ENCODE measurements around the gene VGLL3.

The VGLL3 gene

DNA sequence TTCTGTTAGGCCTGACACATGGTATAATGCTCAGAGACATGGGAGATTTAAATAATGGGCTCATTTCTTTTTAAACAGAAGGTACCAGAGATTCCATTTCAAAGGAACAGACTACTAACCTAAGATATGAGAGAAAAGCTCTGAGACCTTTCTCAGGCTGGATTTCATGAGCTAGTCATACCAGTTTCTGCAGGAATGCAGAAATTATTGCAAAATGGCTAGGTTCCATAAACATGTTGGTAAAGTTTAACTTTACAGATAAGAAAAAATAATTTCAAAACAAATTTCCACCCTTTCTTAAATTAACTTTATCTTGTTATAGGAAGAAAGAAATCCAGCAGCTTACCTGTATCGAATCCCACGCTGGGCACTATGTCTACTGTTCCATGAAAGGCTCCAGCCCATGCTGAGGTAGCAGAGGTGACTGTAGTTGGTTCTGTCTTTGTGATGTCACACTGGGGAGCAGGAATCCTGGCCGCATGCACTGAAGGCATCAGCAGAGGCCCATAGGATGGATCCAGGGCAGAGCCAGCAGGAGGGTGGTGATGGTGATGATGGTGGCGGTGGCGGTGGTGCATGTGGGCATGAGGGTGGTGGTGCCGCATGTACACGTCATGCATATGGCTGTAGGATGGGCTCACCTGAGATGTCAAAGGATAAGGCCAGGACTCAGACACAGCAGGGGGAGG lies 22.6 kb downstream of the VGLL3 start:
- H3K4me1 ChIP-seq (ENCODE audit: control insufficient read depth, insufficient read depth, low read length), result peaks cover 17% of the 10 kb centered on the region
- no peaks in the 10 kb centered on the region for H3K27me3 ChIP-seq (ENCODE audit: control insufficient read depth, insufficient read depth, low read length)

DNA sequence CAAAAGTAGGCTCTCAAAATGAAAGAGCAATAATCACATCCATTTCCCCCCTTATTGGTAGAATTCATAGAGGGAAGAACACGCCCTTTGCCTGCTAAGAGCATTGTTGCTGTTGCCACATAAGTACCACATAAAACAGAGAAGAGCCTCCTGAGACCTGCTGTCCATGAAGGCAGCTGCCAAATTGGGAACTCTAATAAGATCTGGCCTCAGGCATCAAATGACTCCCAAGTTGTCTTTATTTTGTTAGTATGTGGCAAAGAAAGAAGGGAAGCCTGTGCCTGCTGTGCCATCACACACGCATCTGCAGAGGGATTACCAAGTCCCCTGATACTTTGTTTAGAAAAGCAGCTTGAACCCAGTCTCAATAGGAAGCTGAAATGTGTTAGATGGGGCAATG lies 23.9 kb downstream of the VGLL3 start:
- Histone ChIP-seq H3K4me1 (ENCODE audit: control insufficient read depth, insufficient read depth, low read length) (peaks cover 8% of the 10 kb centered on the region), H3K9ac (ENCODE audit: low read depth, low read length) (no peak overlapping the region), H3K36me3 (ENCODE audit: insufficient read depth, low read length) (peaks cover 84% of the 10 kb centered on the region), H3K4me2 (ENCODE audit: low read length) (no peak overlapping the region), H3K9me3 (replicated peaks; ENCODE audit: low read length) (no peaks in the 10 kb centered on the region), H3K27me3 (ENCODE audit: control insufficient read depth, insufficient read depth, low read length) (no peaks in the 10 kb centered on the region), H3K4me3 (ENCODE audit: low read length) (no peak overlapping the region)

More for the DNA sequence above, 22.6 kb downstream of the VGLL3 start:
- no peak overlapping the region for H3K4me3 ChIP-seq (ENCODE audit: low read length)
- no peak overlapping the region for H3K4me2 ChIP-seq (ENCODE audit: low read length)
- H3K36me3 ChIP-seq (ENCODE audit: insufficient read depth, low read length), result peaks cover 84% of the 10 kb centered on the region
- H3K9me3 ChIP-seq (replicated peaks; ENCODE audit: low read length), result no peaks in the 10 kb centered on the region
- H3K9ac ChIP-seq (ENCODE audit: low read depth, low read length), result no peak overlapping the region

DNA sequence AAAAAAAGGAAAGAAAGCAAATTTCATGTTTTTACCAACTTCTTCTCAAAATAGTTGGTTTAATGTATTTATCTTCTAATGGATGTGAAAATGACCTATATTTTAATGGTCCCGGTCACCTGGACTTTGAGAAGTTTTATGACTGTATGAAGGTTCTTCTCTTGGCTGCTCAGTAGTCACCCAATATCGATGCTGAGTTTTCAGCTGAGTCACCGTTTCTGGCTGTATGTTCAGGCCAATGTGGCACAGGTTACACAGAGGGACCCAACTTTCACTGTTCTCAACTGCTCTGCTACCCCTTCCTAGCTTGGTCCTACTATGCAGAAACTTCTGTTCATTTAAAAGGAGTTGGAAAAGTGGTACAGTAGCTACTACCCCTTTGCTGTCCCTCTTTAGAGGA lies 25.8 kb downstream of the VGLL3 start:
- Histone ChIP-seq H3K4me3 (ENCODE audit: low read length) (no peak overlapping the region), H3K27me3 (ENCODE audit: control insufficient read depth, insufficient read depth, low read length) (no peaks in the 10 kb centered on the region), H3K9me3 (replicated peaks; ENCODE audit: low read length) (no peaks in the 10 kb centered on the region), H3K9ac (ENCODE audit: low read depth, low read length) (no peak overlapping the region), H3K36me3 (ENCODE audit: insufficient read depth, low read length) (peaks cover 80% of the 10 kb centered on the region), H3K4me1 (ENCODE audit: control insufficient read depth, insufficient read depth, low read length) (peaks cover 25% of the 10 kb centered on the region), H3K4me2 (ENCODE audit: low read length) (no peak overlapping the region)

DNA sequence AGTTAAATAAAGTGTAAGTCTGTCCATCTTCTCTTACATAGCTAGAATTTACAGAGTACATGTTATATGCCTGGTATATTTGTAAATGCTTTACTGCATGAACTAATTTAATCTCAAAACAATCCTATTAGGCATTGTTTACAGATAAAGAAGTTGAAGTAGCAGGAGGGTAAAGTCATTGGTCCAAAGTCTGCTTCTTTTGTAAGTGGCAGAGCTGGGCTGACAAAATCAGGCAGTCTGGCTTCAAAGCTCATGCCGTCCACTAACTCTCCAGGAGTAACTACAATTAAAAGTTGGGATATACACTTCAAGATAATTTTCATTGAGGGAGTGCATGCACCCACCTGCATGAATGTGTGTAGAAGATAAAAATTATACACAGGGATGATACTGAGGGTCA lies 27.3 kb downstream of the VGLL3 start:
- no peak overlapping the region for H3K4me2 ChIP-seq (ENCODE audit: low read length)
- H3K27me3 ChIP-seq (ENCODE audit: control insufficient read depth, insufficient read depth, low read length), result no peaks in the 10 kb centered on the region
- no peak overlapping the region for H3K4me3 ChIP-seq (ENCODE audit: low read length)
- H3K36me3 ChIP-seq (ENCODE audit: insufficient read depth, low read length), result peaks cover 79% of the 10 kb centered on the region
- no peak overlapping the region for H3K9ac ChIP-seq (ENCODE audit: low read depth, low read length)
- peaks cover 35% of the 10 kb centered on the region for H3K4me1 ChIP-seq (ENCODE audit: control insufficient read depth, insufficient read depth, low read length)
- no peaks in the 10 kb centered on the region for H3K9me3 ChIP-seq (replicated peaks; ENCODE audit: low read length)

DNA sequence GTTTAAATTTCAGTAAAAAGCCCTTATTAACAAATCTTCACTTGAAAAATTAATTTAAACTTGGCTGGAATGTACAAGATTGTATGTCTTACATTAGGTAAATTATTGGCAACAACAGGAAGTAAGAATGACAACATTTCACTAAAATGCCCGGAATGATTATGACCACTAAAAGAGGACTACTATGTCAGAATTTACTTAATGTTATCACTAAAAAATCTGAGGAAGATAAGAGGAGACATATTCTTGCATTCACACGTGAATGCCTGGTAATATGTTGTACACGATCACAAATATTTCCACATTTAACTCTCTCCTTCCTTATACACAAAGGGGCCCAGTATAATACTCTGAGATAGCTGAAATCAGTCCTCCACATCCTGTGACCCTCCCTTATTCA lies 29.7 kb downstream of the VGLL3 start:
- no peaks in the 10 kb centered on the region for H3K9me3 ChIP-seq (replicated peaks; ENCODE audit: low read length)
- peaks cover 69% of the 10 kb centered on the region for H3K36me3 ChIP-seq (ENCODE audit: insufficient read depth, low read length)

DNA sequence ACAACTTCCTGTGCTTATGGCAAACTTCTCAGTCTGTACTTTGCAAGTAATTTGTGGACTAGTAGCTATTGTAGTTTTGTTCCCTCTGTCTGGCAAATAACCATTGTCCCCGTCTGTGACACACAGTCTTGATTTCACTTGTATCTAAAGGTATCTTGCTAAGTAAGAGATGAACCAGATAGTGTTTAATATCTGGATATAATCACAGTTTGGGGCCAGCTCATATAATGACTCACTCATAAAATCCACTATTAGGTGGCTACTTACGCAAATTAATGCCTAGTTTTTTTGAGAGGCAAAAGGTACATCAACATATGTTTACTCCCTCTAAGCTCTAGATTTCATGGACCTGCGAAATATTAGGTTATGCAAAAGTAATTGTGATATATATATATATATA lies 30.4 kb downstream of the VGLL3 start:
- Histone ChIP-seq H3K4me1 (ENCODE audit: control insufficient read depth, insufficient read depth, low read length) (peaks cover 43% of the 10 kb centered on the region), H3K27me3 (ENCODE audit: control insufficient read depth, insufficient read depth, low read length) (no peaks in the 10 kb centered on the region), H3K4me3 (ENCODE audit: low read length) (no peak overlapping the region), H3K9me3 (replicated peaks; ENCODE audit: low read length) (no peaks in the 10 kb centered on the region), H3K4me2 (ENCODE audit: low read length) (no peak overlapping the region), H3K36me3 (ENCODE audit: insufficient read depth, low read length) (peaks cover 61% of the 10 kb centered on the region), H3K9ac (ENCODE audit: low read depth, low read length) (no peak overlapping the region)

More for the DNA sequence above, 29.7 kb downstream of the VGLL3 start:
- no peak overlapping the region for H3K9ac ChIP-seq (ENCODE audit: low read depth, low read length)
- no peak overlapping the region for H3K4me3 ChIP-seq (ENCODE audit: low read length)
- H3K4me1 ChIP-seq (ENCODE audit: control insufficient read depth, insufficient read depth, low read length), result peaks cover 44% of the 10 kb centered on the region
- H3K27me3 ChIP-seq (ENCODE audit: control insufficient read depth, insufficient read depth, low read length), result no peaks in the 10 kb centered on the region
- peak overlapping the region; percentile 31 for H3K4me2 ChIP-seq (ENCODE audit: low read length)

DNA sequence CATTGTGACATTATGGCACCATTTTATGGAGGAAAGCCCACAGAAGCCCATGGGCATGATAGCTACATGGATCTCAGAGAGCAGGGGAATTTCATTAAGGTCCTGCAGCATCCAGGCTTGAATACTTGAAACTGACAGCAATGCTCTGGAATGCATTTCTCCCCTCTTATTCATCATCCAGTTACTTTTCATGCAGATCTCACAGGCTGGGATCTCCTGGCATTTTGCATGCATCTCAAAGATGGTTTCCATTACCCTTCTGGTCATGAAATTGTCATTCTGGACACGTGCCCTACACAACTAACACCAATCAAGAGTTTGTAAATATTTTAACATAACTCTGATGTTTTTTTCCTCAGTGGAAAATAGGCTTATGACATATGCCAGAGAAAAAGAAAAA lies 32.4 kb downstream of the VGLL3 start:
- H3K4me3 ChIP-seq (ENCODE audit: low read length), result no peak overlapping the region
- no peaks in the 10 kb centered on the region for H3K27me3 ChIP-seq (ENCODE audit: control insufficient read depth, insufficient read depth, low read length)
- no peak overlapping the region for H3K4me2 ChIP-seq (ENCODE audit: low read length)
- H3K9me3 ChIP-seq (replicated peaks; ENCODE audit: low read length), result no peaks in the 10 kb centered on the region
- peaks cover 43% of the 10 kb centered on the region for H3K36me3 ChIP-seq (ENCODE audit: insufficient read depth, low read length)
- peaks cover 49% of the 10 kb centered on the region for H3K4me1 ChIP-seq (ENCODE audit: control insufficient read depth, insufficient read depth, low read length)
- H3K9ac ChIP-seq (ENCODE audit: low read depth, low read length), result no peak overlapping the region

DNA sequence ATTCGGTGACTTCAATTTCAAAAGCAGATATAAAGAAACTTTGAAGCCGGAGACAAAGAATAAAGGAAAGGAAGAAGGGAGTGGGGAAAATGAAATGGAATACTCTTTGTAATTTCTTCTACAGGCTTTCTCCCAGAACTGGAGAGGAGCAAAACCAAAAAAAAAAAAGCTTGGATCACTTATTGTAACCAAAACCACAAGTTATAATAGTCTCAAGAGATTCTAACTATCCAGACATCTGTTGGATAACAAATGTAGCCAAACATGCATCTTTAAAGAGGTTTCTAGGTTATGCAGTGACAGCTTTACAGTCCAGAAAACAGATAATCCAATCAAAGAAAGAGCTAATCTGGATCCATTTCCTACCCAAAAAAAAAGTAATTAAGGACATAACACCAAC lies 36.2 kb downstream of the VGLL3 start:
- Histone ChIP-seq H3K9ac (ENCODE audit: low read depth, low read length) (no peak overlapping the region), H3K4me3 (ENCODE audit: low read length) (no peak overlapping the region), H3K4me2 (ENCODE audit: low read length) (no peak overlapping the region), H3K4me1 (ENCODE audit: control insufficient read depth, insufficient read depth, low read length) (peaks cover 56% of the 10 kb centered on the region), H3K36me3 (ENCODE audit: insufficient read depth, low read length) (peaks cover 22% of the 10 kb centered on the region), H3K9me3 (replicated peaks; ENCODE audit: low read length) (no peaks in the 10 kb centered on the region), H3K27me3 (ENCODE audit: control insufficient read depth, insufficient read depth, low read length) (no peaks in the 10 kb centered on the region)

DNA sequence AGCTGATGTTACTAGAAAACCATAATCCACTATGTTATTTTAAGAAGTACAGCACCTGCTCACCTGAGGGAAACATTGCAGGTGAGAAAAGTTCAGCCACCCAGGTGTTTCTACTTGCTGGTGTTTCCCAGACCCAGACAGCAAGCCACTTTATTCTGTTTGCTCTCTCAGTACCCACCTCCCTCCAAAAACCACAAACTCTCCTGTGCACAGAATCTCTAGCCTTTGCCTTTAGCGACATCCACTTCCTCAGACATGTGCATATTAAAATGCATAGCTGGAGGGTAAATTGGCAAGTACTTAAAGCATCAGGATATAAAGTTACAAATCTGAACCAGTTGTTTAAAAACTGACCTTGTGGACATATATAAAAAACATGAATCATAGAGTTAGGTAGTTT lies 36.7 kb downstream of the VGLL3 start:
- Histone ChIP-seq H3K36me3 (ENCODE audit: insufficient read depth, low read length) (peaks cover 18% of the 10 kb centered on the region), H3K4me3 (ENCODE audit: low read length) (no peak overlapping the region), H3K4me1 (ENCODE audit: control insufficient read depth, insufficient read depth, low read length) (peaks cover 56% of the 10 kb centered on the region), H3K4me2 (ENCODE audit: low read length) (no peak overlapping the region), H3K9me3 (replicated peaks; ENCODE audit: low read length) (no peaks in the 10 kb centered on the region), H3K9ac (ENCODE audit: low read depth, low read length) (no peak overlapping the region), H3K27me3 (ENCODE audit: control insufficient read depth, insufficient read depth, low read length) (no peaks in the 10 kb centered on the region)

DNA sequence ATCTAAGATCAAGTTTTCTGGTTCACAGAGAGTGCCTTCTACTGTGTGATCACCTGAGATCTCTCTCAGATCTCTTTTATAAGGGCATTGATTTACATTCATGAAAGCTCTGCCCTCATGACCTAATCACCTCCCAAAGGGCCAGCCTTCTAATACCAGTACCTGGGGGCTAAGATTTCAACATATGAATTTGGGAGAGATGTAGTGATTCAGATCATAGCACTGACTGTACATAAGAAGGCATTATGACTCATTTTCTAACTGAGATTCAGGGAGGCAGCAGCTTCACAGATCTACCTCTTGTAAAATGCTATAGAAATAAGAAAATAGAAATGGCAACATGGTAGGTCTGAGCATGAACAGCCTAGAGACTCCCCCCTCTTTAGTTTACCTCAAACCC lies 39.6 kb downstream of the VGLL3 start:
- H3K4me3 ChIP-seq (ENCODE audit: low read length), result no peak overlapping the region
- H3K9me3 ChIP-seq (replicated peaks; ENCODE audit: low read length), result no peaks in the 10 kb centered on the region
- H3K9ac ChIP-seq (ENCODE audit: low read depth, low read length), result no peak overlapping the region
- peaks cover 12% of the 10 kb centered on the region for H3K36me3 ChIP-seq (ENCODE audit: insufficient read depth, low read length)
- H3K4me2 ChIP-seq (ENCODE audit: low read length), result peak overlapping the region; percentile 17
- peaks cover 47% of the 10 kb centered on the region for H3K4me1 ChIP-seq (ENCODE audit: control insufficient read depth, insufficient read depth, low read length)
- no peaks in the 10 kb centered on the region for H3K27me3 ChIP-seq (ENCODE audit: control insufficient read depth, insufficient read depth, low read length)

DNA sequence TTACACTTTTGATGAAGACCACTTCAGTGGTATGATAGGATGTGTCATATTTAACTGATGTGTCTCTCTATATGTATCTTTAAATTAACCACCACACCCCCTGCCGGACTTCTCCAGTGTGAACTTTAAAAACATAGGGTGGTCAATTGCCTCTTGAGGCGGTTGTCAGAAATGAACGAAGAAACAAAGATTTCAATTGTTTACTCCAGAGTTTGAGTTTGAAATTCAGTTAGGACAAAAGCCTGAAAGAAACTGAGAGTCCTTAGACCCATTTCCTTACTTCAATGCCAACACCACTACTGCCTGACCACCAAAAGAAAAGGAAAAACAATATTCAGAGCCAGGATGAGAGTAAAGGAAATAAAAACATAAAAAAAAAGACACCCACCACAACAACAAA lies 40.2 kb downstream of the VGLL3 start:
- no peak overlapping the region for H3K4me2 ChIP-seq (ENCODE audit: low read length)
- peaks cover 47% of the 10 kb centered on the region for H3K4me1 ChIP-seq (ENCODE audit: control insufficient read depth, insufficient read depth, low read length)
- no peaks in the 10 kb centered on the region for H3K9me3 ChIP-seq (replicated peaks; ENCODE audit: low read length)
- no peaks in the 10 kb centered on the region for H3K27me3 ChIP-seq (ENCODE audit: control insufficient read depth, insufficient read depth, low read length)
- H3K36me3 ChIP-seq (ENCODE audit: insufficient read depth, low read length), result peaks cover 18% of the 10 kb centered on the region
- no peak overlapping the region for H3K4me3 ChIP-seq (ENCODE audit: low read length)
- H3K9ac ChIP-seq (ENCODE audit: low read depth, low read length), result no peak overlapping the region

DNA sequence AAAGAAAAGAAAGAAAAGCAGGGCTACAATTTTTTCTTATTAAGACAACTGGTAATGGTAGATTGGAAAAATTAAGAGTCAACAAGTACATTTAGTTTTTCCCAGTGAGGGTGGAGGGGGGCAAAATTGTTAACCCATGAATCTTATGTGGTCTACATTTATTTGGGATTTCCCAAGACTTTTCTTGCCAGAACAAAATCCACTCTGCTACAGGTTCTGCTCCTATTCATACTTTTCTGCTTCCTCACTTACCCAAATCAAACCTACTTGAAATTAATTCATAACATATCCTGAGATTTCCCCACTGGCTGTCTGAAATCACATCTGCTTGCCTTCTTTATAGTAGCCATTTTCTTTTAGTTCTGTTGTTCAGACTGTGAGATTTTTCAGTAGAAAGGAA lies 41.1 kb downstream of the VGLL3 start:
- H3K9me3 ChIP-seq (replicated peaks; ENCODE audit: low read length), result no peaks in the 10 kb centered on the region
- no peak overlapping the region for H3K4me2 ChIP-seq (ENCODE audit: low read length)
- no peak overlapping the region for H3K4me3 ChIP-seq (ENCODE audit: low read length)
- H3K27me3 ChIP-seq (ENCODE audit: control insufficient read depth, insufficient read depth, low read length), result no peaks in the 10 kb centered on the region
- no peak overlapping the region for H3K9ac ChIP-seq (ENCODE audit: low read depth, low read length)
- peaks cover 26% of the 10 kb centered on the region for H3K36me3 ChIP-seq (ENCODE audit: insufficient read depth, low read length)
- H3K4me1 ChIP-seq (ENCODE audit: control insufficient read depth, insufficient read depth, low read length), result peaks cover 44% of the 10 kb centered on the region
